Stimulated activated CD8-positive, alpha-beta memory T cell treated with anti-CD3 and anti-CD28 coated beads, Interleukin-7, amount 100 ng/mL, for 48 hours (primary cell): ENCODE data around the gene DCUN1D3.
A peak's percentile ranks its signal among the peaks of the same experiment; 100 is the strongest.
"Not testable (repeated sequence)": the region's sequence is repeated elsewhere in the genome, so short reads cannot be mapped to it uniquely, and the experiment has no call there.

Experiments used
- DNase-seq, 2 donors: peaks; one replicate each; pipeline ENCODE4 v3.0.0-alpha.2; 2020; ENCODE audit warnings: low read depth in 1 of 2; ENCODE audit errors: extremely low read depth in 1 of 2

DCUN1D3 gene

GRCh38 chr16:20900299-20901067 lies at the start of gene DCUN1D3, which contains the start of gene LYRM1:
DCUN1D3 (minus strand) TSS chr16:20900358; CDS start chr16:20862538, 37,820 bp downstream.
LYRM1 (plus strand) TSS chr16:20900771; CDS start chr16:20915556, 14,785 bp downstream.
- DNase-seq: peak; percentile 88 to 93

- DNase-seq: no peak
These were observed 49.5 kb upstream of the DCUN1D3 start for GRCh38 chr16:20949660-20950059.

- DNase-seq: no peak
These were observed 48.3 kb upstream of the DCUN1D3 start for GRCh38 chr16:20948444-20948843.

- no peak for DNase-seq
These were observed 46.0 kb upstream of the DCUN1D3 start for GRCh38 chr16:20946015-20946629.

GRCh38 chr16:20945575-20945875 lies 45.4 kb upstream of the DCUN1D3 start:
- DNase-seq: not testable (repeated sequence)

- DNase-seq: peak; percentile 30 to 74
These were observed 44.9 kb upstream of the DCUN1D3 start for GRCh38 chr16:20944861-20945574.

- no peak for DNase-seq
These were observed 42.1 kb upstream of the DCUN1D3 start for GRCh38 chr16:20942256-20942655.

GRCh38 chr16:20941636-20941926 lies 41.4 kb upstream of the DCUN1D3 start:
- no peak for DNase-seq

- DNase-seq: peak in 1 of 2 donors; percentile 18
These were observed 40.9 kb upstream of the DCUN1D3 start for GRCh38 chr16:20940871-20941635.

- DNase-seq: peak in 1 of 2 donors; percentile 14
These were observed 39.5 kb upstream of the DCUN1D3 start for GRCh38 chr16:20939611-20940010.

- peak in 1 of 2 donors; percentile 15 for DNase-seq
These were observed 38.3 kb upstream of the DCUN1D3 start for GRCh38 chr16:20938426-20938825.

- no peak for DNase-seq
These were observed 37.6 kb upstream of the DCUN1D3 start for GRCh38 chr16:20937736-20938135.

- no peak for DNase-seq
These were observed 33.4 kb upstream of the DCUN1D3 start for GRCh38 chr16:20933589-20933988.

- no peak for DNase-seq
These were observed 31.0 kb upstream of the DCUN1D3 start for GRCh38 chr16:20931066-20931600.

- no peak for DNase-seq
These were observed 30.2 kb upstream of the DCUN1D3 start for GRCh38 chr16:20930365-20930690.

GRCh38 chr16:20929676-20930364 lies 29.7 kb upstream of the DCUN1D3 start:
- DNase-seq: not testable (repeated sequence)

GRCh38 chr16:20928774-20929411 lies 28.7 kb upstream of the DCUN1D3 start:
- DNase-seq: no peak

- DNase-seq: no peak
These were observed 25.6 kb upstream of the DCUN1D3 start for GRCh38 chr16:20925751-20926150.

- DNase-seq: no peak
These were observed 23.7 kb upstream of the DCUN1D3 start for GRCh38 chr16:20923876-20924275.

- DNase-seq: no peak
These were observed 20.6 kb upstream of the DCUN1D3 start for GRCh38 chr16:20920799-20921198.
